GM21737 (cell line): ENCODE results near the gene SLC33A1.
"Not testable (repeated sequence)": the region's sequence is repeated elsewhere in the genome, so short reads cannot be mapped to it uniquely, and the experiment has no call there.

Source experiments
- ATAC-seq: cut with Tn5 transposase; IDR thresholded peaks from one replicate; pipeline ENCODE4 v1.9.1; 2021; ENCODE audit warnings: mild to moderate bottlenecking, moderate library complexity; ENCODE audit not compliant: unreplicated experiment

SLC33A1 gene

DNA sequence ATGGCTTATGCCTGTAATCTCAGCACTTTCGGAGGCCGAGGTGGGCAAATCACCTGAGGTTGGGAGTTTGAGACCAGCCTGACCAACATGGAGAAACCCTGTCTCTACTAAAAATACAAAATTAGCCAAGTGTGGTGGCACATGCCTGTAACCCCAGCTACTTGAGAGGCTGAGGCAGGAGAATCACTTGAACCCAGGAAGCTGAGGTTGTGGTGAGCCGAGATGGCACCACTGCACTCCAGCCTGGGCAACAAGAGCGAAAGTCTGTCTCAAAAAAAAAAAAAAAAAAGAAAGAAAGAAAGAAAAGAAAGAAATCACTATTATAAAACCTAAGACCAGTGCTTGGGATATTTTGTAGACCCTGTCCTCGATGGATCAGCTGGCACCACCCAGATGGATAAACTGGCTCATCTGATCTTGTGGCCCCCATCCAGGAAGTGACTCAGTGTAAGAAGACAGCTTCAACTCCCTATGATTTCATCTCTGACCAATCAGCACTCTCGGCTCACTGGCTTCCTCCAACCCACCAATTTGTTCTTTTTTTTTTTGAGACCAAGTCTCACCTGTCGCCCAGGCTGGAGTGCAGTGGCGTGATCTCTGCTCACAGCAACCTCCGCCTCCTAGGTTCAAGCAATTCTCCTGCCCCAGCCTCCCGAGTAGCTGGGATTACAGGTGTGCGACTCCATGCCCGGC lies 8.2 kb upstream of the SLC33A1 start:
- not testable (repeated sequence) for ATAC-seq

DNA sequence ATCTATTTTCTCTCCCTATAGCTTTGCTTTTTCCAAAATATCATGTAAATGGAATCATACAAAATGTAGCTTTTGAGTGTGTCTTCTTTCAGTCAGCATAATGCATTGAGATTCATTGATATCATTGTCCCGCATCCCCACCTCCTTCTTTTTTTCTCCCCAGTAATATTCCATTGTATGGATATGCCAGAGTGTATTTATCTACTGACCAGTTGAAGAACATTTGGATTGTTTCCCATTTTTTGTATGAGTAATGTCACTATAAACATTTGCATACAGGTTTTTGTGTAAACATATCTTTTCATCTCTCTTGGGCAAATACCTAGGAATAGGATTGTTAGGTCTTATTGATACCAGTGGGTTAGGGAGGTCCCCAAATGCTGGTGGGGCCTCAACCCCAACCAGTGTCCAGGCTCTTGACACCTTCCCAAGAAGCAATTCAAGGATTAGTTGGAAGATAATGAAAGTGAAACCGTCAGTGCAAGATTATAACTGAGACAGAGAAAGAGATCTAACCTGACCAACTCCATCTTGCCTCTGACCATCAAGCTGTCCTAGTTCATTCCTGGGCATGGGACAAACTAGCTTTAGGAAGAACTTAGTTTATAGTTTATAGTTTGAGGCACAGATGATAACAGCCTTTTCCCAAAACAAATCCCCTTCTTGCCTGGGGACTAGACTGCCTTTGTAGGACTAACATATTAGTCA lies 7.4 kb upstream of the SLC33A1 start:
- no peak for ATAC-seq

DNA sequence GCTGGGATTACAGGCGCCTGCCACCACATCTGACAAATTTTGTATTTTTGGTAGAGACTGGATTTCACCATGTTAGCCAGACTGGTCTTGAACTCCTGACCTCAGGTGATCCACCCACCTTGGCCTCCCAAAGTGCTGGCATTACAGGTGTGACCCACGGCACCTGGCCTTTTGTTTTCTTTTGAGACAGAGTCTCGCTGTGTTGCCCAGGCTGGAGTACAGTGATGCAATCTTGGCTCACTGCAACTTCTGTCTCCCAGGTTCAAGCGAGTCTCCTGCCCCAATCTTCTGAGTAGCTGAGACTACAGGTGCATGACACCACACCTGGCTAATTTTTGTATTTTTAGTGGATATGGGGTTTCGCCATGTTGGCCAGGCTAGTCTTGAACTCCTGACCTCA lies 6.2 kb upstream of the SLC33A1 start:
- not testable (repeated sequence) for ATAC-seq

DNA sequence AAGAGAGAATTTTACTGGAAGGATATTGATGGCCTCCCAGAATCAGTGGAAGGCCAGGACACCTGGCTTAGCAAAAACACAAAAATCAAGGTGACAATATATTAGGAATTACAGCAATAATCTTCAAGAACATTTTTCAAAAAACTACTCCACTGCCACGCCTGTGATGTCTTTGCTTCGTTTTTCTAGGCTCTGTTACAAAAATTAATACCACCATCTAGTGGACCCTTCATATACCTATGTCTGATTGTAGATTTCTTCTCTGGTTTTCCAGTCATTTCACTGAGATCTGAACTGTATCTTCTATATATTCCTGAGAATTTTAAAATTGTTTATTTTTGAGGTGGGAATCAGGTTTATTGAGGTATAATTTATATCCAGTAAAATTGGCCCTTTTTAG lies 5.6 kb upstream of the SLC33A1 start:
- peak; percentile 49 for ATAC-seq

DNA sequence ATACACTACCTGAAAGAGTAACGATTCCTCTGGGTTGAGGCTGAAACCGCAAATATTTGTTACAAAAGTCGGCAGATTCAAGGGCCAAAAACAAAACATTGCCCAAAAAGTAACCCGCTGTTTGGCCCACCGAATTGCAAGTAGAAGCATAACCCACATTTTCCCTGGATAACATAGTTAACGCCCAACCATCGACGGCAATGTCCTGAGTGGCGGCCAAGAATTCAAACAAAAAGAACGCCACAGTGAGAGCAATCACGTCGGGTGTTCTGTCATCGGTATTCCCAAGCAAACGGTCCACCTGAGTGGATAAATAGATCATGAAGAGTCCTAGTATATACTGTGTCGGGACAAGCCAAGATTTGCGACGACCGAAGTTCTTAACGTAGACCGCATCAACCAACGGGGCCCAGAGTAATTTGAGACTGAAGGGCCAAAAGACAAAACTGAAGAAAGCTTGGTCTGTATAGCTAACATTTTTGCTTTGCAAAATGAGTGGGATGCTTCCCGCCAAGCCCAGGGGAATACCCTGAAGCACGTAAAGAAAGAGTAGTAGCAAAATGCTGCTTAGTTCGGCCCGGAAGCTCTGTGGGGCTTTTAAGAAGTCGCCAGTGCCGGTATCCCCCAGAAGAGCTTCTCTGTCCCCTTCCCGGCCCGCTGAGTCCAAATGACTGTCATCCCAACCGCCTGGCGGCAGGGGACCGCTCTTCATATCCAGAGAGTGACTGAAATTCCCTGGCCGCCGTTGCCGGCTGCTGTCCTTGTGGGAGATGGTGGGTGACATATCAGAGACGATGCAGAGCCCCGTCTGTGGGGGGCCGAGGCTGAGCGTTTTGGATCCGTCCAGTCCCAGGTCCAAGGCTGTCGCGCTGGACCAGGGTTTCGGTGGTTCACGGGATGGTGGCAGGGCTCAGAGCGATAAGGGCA lies 750 bp downstream of the SLC33A1 start:
- peak; percentile 6 for ATAC-seq

DNA sequence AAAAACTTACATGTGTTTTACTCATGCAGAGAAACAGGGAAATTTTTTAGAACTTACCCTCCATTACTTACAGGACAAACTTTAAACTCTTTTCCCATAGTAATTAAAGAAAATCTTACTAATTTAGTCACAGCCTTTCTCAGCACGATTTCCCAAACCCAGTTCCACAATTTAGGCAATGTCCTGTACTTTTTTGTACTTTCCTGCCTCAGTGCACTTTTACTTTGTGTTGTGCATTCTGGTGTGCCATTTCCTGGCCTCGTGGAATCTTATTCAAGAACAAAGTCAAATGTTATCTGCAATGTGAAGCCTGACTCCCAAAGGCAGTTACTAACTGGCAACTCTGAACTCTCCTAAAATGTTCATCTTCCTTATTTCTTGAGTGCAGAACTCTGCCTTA lies 1.9 kb downstream of the SLC33A1 start:
- no peak for ATAC-seq

DNA sequence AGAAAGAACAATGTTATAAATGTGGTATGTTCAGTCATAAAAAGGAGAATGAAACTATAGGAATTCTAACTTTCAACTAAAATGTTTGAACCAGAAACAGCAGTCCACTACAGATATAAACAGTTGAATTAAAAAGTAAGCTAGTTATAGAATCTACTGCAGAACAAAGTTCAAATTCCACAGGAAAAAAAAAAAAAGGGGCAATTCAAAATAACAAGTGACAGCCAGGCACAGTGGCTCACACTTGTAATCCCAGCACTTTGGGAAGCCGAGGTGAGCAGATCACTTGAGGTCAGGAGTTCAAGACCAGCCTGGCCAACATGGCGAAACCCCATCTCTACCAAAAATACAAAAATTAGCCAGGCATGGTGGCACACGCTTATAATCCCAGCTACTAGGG lies 4.8 kb downstream of the SLC33A1 start:
- ATAC-seq, result not testable (repeated sequence)

DNA sequence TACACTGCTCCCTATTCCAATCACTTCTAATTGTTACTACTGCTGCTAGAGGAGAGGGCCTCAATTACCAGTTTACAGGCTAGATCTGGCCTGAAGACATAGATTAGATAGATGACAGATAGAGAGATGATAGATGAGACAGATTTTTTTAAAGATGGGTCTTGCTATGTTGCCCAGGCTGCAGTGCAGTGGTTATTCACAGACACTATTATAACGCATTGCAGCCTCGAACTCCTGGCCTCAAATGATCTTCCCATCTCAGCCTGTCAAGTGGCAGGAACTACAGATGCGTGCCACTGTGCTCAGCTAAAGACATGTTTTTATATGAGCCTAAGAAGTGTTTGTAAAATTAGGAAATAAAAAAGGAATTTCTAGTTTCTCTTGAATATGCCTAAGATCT lies 6.2 kb downstream of the SLC33A1 start:
- no peak for ATAC-seq

DNA sequence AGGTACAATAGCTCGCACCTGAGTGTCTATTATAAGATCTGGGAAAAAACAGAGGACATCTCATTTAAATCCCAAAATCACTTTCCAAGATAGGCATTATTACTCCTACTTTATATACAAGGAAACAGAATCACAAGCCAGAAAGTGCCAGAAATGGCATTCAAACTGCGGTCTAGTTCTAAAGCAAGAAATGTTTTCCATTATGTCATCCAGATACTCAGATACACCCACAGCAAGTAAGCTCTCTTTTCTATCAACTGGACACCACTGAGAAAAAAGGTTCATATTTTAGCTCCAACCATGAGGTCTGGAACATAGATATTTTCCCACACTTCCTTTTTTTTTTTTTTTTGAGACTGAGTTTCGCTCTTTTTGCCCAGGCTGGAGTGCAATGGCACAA lies 8.1 kb downstream of the SLC33A1 start:
- no peak for ATAC-seq

DNA sequence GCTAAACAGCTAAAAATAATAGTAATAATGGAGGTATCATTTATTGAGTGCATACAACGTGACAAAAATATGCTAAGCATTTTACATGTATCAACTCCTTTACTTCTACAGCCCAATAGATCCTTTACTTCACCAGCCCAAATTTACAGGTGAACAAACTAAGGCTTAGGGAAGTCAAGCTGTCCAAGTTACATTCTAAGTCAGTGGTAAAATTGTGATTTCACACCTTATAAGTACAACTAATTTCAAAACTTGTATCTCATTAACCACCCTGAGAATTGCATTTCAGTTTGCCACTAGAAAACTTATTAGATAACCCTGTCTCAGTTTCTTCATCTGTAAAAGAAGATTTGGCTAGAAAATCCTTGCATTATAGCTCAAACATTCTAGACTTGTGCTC lies 10.7 kb downstream of the SLC33A1 start:
- ATAC-seq, result no peak

DNA sequence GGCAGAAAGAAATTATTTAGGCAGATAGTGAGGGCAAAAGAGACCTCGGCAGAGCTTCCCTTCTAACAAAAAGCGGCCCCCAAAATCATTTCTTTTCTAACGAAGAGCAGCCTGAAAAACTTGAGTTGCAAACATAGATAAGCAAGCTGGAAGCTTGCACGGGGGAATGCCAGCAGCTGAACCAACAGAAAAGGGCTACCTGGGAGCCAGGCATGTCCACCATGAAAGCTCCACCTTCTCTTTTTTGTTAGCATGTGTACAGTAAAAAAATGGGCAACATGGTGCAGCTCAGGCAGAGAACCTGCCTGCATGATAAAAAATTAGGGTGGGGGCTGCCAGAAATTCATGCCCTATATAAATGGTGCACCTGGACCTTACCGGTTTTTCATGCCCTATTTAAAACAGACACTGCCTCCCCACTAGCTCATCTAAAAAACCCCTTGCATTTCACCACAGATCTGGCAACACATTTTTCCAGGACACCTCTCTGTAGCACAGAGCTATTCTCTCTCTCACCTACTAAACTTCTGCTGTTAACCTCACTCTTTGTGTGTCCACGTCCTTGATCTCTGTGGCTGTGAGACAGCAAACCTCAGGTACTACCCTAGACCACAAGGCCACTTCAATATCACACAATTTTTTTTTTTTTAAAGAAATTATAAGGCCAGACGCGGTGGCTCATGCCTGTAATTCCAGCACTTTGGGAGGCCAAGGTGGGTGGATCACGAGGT lies 18.7 kb downstream of the SLC33A1 start:
- ATAC-seq, result no peak

DNA sequence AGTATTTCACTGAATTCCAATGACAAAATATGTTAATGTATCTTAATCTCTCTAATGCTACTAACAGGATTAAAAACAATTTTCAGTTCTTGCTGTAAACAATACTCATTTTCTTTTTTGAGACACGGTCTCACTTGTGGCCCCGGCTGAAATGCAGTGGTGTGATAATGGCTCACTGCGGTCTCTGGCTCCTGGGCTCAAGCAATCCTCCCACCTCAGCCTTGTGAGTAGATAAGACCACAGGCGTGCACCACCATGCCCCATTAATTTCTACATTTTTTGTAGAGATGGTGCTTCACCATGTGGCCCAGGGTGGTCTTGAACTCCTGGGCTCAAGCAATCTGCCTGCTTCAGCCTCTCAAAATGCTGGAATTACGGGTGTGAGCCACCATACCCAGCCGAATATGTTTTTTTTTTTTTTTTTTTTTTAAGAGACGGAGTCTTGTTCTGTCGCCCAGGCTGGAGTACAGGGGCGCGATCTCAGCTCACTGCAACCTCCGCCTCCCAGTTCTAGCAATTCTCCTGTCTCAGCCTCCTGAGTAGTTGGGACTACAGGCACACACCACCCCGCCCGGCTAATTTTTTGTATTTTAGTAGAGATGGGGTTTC lies 25.6 kb downstream of the SLC33A1 start:
- ATAC-seq, result not testable (repeated sequence)

DNA sequence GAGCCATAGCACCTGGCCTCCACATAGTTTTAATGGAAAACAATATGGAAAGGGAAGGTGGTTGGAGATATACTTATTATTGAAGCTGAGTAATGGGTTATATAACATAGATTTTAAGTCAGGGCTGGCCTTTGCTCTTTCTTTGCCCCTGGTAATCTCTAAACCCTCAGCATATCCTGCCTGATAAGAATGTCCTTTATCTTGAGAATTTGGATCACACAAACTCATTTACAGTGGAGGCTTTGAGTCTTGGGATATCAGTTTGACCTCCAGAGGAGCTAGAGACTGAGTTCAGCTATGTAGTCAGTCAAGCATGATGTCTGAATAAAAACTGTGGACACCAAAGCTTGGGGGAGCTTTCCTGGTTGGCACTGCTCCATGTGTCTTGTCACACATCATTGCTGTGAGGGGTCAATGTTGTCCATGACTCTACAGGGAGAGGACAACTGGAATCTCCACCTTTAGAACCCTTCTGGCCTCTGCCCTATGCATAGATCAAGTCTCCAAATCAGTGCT lies 39.1 kb downstream of the SLC33A1 start:
- ATAC-seq, result no peak

DNA sequence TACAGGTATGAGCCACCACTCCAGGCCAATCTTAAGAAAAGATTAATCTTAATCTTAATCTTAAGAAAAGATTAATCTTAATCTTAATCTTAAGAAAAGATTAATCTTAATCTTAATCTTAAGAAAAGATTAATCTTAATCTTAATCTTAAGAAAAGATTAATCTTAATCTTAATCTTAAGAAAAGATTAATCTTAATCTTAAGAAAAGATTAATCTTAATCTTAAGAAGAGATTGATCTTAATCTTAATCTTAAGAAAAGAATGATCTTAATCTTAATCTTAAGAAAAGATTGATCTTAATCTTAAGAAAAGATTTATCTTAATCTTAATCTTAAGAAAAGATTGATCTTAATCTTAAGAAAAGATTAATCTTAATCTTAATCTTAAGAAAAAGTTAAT lies 41.0 kb downstream of the SLC33A1 start:
- not testable (repeated sequence) for ATAC-seq

DNA sequence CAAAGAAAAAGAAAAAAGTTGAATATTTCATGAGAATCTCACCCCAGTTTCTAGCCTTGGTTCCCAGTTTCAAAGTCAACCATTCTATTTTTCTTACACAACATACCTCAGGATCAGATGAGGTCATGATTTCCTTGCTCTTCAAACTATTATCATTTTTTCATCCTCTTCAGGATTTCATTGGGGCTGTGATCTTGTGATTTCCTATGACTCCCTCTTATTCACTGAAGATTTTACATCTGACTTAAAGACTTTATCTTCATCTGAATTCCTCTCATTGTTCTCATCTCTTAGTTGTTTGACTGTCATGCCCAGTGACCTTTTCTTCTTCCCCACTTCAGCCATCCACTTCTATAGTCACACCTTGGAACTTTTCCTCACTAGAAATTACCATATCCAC lies 45.0 kb downstream of the SLC33A1 start:
- ATAC-seq, result no peak

DNA sequence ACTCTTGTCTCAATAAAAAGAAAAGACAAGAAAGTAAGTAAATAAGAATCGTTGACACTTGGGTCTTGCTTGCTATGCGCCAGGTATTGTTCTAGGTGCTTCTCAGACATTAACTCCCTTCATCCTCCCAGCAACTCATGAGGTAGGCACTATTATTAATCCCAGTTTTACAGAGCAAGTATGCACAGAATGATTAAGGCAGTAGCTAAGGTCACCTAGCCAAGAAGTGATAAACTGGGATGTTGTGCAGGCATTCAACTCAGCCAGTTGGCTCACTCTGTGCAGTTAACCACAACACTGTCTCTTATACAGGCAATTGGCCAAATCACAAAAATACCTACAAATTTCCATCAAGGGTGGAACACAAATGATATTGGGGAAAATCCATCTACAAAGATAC lies 46.4 kb downstream of the SLC33A1 start:
- ATAC-seq, result no peak

DNA sequence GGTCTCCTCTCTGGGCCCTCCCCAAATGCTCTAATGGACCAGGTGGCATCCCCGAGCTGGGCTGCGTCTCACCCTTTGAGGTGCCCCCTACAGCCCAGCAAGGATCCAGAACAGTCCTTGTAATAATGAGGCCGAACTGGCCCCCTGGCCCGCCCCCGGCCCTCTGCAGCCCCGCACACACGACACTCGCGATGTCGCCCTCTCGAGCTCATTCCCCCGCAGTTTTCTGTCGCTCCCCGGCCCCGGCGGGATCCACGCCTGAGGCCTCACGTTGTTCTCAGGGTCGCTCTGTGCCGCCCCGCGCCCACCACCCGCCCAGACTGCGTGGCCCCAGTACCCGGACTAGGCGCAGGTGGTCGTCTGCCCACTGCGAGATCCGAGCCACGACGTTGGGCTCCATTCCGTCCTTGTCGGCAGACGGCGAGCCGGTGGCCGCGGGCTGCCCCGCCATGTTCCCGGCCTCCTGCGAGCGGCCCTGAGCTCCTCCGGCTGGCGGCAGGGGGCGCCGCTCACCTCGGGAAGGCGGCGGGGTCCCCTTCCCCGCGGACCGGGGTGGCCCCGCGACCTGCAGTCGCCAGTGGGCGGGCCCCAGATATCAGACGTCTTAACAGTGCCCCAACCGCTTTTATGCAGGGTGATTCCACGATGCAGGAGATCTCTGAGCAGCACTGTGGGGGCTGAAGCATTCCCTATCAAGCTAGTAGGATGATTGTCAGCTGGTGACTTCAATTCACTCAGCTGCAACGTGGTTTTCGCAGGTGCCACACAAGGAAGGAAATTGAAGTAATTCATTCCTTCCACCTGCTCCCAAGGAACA lies 48.2 kb downstream of the SLC33A1 start, which contains the start of gene C3orf33:
Gene C3orf33, minus strand, starts transcription at position 477 of the 817 bp plus-strand sequence. Its CDS starts 26 bp downstream, at position 451.
- peak; percentile 96 for ATAC-seq

DNA sequence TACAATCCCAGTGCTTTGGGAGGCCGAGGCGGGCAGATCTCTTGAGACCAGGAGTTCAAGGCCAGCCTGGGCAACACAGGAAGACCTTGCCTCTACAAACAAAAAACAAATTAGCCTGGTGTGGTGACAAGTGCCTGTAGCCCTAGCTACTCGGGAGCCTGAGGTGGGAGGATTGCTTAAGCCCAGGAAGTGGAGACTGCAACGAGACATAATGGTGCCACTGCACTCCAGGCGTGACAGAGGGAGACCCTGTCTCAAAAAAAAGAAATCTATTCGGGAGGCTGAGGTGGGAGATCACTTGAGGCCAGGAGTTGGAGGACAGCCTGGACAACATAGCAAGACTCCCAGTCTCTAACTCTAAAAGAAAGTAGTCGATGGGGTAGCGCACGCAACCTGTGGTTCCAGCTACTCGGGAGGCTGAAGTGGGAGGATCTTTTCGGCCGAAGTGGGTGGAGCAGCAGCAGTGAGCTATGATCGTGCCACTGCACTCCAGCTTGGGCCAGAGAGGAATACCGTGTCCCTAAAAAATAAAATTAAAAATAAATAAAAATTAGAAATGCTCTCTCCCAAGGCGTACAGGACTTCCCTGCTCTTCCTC lies 48.9 kb downstream of the SLC33A1 start:
- peak; percentile 19 for ATAC-seq

DNA sequence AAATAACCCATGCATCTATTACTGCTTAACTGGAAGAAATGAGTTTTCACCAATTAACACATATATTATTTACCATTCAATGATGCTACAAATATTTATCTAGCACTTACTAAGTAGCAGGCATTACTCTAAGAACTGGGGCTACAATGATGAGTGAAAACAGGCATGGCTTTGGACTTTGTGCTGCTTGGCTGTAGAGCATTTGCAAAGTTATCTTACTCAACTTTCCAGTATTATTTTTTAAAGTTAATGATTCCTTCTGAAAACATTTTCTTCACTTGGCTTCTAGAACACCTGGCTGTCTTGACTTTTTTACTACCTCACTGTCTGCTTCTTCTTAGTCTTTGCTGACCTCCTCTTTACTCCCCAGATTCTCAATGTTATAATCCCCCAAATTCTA lies 49.9 kb downstream of the SLC33A1 start:
- no peak for ATAC-seq
